Vagina (tissue), 2 donors: ENCODE results near the gene KNL1.

ENCODE experiments used
- CTCF ChIP-seq, 3 experiments: fragments of 450-650 bp in 2 of 3; fragments of 200-600 bp in 1 of 3; sonication (generic) in 1 of 3; IDR thresholded peaks; one replicate each; pipeline ENCODE4 v1.5.1; 2017 to 2019; ENCODE audit warnings: antibody characterized with exemption in 3 of 3, mild to moderate bottlenecking in 2 of 3, moderate library complexity in 2 of 3
- POLR2A ChIP-seq, 2 donors: fragments of 450-650 bp; IDR thresholded peaks; one replicate each; pipeline ENCODE4 v1.6.1; 2017; ENCODE audit warnings: antibody characterized with exemption in 2 of 2, mild to moderate bottlenecking in 2 of 2, moderate library complexity in 2 of 2

DNA sequence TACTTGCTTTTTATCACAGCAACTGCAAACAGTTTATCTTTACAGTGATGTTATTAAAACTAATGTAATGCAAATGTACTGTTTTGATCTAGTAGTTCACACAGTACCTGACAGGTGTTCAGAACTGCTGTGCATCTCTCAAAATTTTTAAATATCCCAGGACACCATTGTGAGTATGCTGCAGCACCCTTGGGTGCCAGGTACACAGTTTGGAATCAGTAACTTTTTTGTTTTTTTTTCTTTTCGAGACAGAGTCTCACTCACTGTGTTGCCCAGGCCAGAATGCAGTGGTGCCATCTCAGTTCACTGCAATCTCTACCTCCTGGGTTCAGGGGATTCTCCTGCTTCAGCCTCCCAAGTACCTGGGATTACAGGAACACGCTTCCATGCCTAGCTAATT, 3.0 kb downstream of the KNL1 start:
- no peak for TF ChIP-seq CTCF (IDR thresholded peaks at IDR 0.05)
- TF ChIP-seq POLR2A (IDR thresholded peaks at IDR 0.05) = no peak
